ENCODE results near the gene LTBP1.
"Not testable (repeated sequence)": the region's sequence is repeated elsewhere in the genome, so short reads cannot be mapped to it uniquely, and the experiment has no call there.

The LTBP1 gene

DNA sequence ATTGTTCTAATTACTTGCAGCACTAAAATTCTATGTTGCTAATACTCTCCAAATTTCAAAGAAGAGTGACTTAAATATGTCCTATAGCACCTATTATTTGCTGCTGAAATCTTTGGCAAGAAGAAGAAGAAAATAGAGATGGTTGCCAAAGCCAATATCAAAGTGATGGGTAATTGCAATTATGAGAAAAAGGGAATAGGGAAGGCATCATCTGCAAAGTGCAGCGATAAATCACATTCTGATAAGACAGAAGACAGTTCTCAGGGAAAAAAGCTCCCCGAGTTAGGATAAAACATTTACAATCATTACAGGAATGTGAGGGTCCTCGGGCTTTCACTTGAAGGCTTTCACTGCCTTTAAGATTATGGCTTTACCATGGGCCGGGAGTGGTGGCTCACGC lies 457.6 kb downstream of the LTBP1 start:
- DNase-seq, result no peak

DNA sequence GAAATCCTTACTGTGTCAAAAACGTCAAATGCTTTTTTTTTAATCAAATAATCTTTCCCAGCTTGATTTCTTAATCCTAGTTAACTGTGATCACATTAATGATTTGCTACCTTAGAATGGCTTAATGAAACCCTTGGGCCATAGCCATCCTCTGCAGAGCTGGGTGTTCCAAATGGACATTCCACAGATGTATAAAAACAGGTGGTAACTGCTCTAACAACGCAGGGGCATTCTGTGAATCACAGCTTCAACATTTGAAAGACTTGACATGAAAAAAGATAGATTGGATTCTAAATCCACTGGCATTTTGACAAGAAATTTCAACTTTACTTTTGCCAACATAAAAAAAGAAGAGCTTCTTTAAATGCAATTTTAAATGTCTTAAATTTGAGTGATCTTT lies 459.9 kb downstream of the LTBP1 start:
- DNase-seq, result no peak

DNA sequence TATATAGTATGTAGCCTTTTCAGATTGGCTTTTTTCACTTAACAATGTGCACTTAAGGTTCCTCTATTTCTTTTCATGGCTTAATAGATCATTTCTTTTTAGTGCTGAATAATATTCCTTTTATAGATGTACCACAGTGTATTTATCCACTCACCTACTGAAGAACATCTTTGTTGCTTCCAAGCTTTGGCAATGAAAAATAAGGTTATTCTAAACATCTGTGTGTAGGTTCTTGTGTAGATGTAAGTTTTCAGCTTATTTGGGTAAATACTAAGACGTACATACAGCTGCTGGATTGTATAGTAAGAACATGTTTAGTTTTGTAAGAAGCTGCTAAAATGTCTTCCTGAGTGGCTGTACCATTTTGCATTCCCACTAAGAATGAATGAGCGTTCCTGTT lies 461.4 kb downstream of the LTBP1 start:
- DNase-seq, result no peak

DNA sequence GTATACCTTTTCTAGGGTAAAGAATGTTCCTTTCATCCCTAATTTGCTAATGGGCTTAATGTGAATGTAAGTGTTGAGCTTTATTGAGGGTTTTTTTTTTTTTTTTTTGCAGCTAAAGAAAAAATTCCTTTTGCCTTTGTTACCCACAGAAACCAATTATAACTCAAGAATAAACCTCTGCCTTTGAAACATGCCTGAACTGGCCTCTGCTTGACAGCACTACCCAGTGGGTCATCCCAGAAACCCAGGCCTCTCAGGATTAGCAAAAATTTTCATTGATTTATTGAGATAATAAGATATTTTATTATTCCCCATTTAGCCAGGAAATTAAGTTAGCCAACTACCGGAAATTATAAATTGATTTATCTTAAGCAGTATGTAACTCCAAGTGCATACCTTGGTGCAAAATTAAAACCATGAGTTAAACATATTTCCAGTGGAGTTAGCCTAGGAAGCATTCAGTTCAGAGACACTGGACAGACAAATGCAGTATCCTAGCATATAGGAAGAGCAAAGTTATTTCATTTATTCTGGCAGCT lies 462.7 kb downstream of the LTBP1 start:
- no peak for DNase-seq

DNA sequence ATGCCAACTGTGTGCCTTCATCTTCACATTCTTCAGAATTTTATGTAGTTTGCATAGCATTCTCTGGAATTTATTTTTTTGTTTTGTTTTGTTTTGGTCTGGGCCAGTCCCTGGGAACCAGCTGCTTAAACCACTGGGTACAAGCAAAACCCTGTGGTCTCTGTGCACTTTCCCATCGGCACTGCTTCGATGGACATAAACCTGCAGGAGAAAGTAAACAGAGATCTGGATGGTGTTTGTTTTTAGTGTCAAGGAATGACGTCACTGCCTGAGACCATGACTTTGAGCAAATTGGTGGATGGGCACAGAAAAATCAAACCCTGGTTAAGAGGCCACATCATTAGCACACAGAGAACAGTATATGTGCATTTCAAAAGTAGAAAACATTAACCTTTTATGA lies 465.0 kb downstream of the LTBP1 start:
- no peak for DNase-seq

DNA sequence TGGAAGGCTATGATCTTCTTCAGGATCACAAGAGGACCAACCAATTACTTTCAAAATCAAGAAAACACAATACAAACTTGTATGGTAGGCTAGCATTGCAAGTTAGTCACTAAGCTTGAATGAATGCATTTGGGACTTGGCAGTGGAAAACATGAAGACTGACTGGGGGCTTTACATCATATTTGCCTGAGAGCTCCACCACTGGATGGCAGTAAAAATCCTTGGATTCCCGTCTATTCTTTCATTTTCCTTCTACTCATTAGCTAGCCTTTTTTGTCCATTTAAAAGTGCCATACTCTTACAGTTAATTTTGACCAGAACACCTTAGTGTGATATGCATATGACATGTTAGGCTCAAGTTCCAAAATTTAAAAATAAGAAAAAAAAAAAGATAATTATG lies 466.2 kb downstream of the LTBP1 start:
- DNase-seq, result no peak

DNA sequence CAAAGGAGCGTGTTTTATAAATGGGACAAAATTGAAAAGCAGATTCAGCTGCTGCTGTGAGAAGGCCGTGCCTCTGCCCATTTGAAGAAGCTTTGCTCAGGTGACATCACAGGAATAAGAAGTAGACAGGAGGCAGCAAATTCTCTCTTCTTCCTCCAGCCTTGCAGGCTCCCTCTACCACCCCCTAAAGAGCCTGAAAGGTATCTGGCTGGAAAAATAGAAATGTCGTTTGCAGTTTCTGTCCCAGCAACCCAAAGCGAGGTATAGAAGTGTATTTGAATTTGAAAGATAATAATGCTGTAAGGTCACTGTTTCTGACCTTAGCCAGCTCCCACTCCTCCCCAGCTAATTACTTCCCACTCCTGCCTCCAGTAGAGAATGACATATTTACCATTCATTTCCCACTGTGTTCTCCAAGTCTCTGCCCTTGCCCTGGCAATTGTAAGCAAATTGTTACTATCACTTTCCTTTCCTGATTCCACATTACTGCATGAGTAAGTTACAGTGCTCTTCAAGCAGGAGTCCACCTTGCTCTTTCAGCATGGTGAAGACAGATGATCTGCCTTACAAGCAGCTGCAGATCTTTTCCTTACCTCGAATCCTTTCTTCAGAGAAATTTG lies 472.9 kb downstream of the LTBP1 start:
- no peak for DNase-seq

DNA sequence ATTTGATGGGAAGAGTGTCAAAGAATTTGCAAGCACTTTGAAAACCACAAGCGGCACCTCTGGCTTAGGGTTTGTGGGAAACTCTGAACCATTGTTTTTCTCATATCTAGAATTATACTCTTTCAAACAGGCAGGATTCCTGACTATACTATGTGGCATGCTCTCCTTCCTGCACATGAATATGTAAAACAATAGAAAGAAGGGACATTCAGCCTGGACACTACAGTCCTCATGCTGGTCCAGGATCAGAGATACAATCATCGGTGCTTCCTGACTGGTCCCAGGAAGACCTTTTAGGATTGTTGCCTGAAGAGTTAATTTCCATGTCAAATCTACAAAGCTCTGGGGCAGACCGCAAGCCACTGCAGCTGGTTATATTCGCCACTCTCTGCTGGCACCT lies 474.0 kb downstream of the LTBP1 start:
- DNase-seq, result no peak

DNA sequence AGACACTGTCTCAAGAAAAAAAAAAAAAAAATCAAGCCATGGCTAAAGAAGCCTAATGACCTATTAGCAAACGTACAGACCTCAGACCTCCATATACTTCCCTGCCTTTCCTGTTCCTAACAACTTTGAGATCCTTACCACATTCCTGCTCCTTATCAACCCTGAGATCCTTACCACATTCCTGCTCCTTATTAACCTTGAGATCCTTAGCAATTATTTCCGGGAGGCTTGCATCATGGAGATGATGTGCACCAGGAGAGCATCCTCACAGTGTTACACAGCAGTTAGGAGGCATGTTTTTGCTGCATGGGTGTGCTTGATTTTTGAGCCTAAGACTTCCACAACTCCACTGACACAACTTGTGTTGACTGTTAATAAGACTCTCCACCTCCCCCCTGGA lies 475.1 kb downstream of the LTBP1 start:
- DNase-seq, result no peak

DNA sequence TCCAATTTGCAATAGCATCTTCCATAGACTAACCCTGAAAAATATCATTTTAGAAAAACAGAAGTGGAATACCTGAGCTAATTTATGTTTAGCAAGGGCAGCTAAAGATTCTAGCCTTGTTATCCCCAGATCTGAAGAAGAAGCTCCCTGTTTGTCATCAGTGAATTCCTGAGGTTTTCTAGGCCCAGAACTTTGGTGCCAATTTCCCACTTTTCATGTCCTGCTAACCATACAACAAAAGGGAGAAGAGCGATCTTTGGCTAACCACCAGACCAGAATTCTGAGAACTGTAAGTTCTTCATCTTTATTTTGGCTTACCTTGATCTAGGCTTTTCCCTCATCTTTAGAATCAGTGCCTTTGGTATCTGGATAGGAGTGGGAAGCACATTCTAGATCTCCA lies 478.4 kb downstream of the LTBP1 start:
- DNase-seq, result no peak

DNA sequence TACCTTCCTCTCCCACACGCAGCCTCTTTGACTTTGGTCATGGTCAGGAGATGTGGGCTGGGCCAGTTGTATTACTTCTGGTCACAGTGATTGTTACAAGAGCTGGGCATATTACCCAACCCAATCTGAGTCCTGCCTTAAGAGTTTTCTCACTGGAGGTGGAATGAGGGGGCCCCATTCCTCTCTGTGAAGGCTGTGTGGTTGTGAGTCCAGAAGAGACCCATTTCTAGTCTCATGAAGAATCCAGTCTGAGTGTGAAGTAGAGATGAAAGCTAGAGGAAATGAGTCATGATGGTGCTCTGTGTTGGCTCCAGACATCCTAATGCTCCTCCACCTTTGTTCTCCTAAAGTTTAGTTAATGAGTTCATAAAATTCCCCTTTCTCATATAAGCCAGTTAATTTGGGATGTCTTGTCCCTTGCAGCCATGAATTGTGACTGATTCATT lies 478.9 kb downstream of the LTBP1 start:
- no peak for DNase-seq

DNA sequence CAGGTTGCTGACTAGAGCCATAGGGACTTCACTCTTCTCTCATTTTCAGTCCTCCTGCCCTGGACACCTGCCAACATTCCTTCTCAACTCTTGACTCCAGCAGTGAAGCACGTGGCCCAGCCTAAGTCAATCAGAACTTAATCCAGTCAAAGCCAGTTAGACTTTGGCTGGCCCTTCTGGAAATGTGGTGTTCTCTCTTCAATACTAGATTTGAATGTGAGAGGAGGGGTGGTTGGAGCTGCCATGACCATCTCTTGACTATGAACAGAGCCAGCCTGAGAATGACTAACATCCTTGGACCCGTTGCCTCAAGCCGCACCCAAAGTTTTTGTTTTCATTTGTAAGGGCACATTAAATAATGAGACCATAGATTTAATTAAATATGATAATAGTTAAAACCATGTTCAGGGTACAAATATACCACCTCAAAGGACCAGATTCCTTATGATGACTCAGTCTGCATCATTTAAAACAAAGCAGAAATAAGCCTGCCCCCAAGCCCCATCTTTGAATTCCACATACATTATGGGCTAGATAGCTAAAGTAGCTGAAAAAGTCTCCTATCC lies 480.0 kb downstream of the LTBP1 start:
- DNase-seq, result no peak

DNA sequence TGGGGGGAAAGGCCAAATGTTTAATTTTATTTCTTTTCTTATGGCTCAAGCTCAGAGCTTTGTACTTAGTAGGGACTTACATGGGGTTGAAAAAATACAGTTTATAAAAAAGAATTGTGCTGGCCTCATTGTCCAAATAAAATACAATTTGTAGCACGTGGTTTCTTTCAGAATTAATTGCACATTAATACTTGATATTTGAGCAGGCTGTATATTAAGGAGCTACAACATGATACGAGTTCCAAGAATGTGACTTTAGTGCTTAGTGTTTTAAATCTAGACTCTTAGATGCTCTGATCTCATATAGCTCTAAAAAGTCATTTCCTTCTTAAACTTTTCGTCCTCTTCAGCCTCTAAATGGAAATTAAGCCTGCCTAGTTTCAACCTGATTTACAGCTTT lies 483.3 kb downstream of the LTBP1 start:
- no peak for DNase-seq

DNA sequence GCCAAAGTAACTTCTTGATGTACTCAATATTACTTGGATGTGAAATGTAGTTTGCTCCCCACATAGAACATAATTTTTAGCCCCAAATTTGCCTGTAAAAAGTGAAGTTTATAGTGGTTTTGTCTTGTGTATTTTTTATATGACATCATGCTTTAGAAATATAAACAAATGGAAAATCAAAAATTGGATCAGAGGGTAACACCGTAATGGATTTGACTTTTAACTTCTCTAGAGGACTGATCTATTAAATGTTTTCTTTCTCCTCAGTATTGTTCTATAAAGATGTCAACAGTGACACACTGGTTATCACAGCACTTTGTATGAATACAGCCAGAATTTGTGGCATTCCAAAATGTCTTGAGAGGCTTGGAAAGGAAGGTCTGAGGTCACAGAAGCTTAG lies 484.1 kb downstream of the LTBP1 start:
- DNase-seq, result no peak

DNA sequence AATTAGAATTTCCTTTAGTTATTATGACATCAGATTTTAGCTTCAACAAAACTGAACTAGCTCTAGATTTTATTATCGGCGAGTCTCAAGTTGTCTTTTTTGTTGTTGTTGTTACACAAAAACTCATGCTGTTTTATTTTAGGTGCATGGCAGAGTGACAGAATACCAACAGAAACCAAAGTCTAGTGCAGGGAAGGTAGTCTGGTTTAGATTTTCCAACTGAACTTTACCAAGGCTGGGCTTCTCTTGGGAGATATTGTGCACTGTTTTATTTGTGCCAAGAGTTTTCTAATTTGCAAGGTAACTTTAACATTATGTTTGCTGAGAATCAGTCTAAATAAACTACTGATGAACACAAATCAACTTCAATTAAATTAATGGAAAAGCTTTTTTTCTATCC lies 486.1 kb downstream of the LTBP1 start:
- no peak for DNase-seq

DNA sequence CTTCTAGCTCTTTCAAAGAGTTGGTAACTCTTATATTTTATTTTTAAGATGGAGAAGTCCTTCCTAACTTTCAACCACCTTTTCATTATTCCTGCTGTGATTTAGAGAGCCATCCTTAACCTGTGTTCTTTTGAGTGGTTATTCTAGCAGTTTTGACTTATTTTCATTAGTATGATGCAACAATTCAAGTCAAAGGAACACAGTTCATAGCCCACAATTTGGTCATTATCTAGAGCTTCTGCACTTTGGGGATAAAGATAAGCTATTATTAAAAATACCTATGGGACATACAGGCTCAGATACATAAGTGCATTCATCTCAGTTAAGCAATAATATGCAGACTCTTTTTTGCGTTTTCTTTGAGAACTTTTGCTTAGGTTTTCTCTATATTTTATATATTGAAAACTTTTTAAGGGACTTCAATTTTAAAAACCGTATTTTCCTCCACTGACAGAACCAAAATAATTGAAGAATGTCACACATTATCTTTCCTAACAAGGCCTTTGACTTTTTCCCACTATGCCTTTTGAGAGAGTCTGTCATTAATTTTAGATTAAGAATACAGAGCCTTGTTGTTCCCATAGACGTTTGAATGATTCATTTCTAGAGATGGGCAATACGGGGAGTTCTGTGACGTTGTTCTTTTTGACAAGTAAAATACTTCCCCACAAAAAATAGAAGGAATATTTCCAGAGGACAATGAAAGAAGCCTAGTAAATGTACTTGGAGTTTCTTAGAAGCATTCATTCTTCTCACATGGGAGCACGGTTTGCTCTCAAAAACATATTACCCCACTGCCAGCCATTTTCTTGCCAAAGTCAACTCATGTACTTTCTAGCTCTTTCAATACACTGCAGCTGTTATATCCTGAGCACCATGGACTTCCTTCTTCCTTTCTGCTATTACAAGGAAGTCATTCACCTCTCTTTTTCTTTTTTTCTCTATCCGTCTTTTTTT lies 486.8 kb downstream of the LTBP1 start:
- no peak for DNase-seq

DNA sequence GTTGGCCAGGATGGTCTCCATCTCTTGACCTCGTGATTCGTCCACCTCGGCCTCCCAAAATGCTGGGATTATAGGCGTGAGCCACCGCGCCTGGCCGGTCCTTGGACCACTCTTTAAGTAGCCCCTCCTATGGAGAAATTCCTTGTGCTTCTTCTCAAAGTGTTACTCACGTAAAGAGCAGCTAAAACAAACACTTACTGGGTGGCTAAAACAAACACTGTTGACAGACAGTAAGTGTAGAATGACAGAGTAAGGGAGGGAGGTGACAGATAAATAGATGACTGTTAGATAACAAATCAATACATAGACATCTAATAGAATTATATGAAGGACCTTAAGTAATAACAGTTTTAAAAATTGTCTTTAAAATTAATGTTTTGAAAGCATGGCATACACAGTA lies 488.8 kb downstream of the LTBP1 start:
- DNase-seq, result no peak

DNA sequence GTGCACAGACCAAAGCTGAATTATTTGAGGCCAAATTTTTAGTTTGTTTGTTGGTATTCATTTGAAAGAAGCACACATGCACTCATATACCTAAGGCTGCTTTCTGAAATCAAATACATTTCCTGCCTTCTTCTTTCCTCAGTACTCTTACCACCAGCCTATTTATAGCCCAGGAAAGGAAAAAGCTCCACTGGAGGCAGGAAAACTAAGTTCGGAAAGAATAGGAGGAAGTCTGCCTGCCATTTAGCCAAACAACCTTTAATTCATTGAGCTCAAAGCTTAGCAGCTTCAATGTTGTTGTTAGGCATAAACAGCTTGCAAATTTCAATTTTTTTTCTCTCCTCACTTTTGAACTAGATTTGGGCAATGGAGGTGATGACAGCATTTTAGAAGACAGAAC lies 489.3 kb downstream of the LTBP1 start:
- DNase-seq, result no peak

DNA sequence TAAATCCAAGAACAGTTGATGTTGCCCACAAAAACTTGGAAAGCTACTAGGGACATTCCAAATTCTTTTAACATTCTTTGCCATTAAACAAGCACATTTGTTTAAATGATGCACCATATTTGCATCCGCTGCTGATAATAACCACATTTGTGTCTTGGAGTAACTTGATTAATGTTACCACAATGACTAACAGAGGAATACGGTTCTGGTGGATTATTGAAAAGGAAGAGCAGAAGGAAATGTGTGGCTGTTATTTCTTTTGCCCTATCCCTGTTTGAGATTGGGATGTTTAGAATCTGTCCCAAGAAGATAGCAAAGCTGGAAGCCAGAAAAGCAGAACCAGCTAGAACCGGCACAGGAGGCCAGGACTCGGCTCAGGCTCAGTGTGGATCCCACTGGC lies 490.5 kb downstream of the LTBP1 start:
- DNase-seq, result no peak

DNA sequence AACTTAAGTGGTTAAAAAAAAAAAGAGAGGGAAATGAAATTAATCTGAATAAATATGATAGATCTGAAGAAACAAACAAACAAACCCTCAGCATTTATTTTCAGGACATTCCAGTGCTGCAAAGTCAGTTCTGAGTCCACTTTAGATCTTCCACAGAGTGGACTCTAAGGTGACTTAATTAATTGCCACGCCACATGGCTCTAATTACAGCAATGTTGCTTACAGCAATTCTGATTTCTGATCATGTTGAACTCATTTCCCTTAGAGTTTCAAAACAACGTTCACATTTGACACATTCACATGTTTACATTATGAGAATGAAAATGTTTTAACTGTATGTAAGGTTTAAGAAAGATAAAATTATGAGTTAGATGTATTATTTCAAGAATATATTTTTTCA lies 491.1 kb downstream of the LTBP1 start:
- no peak for DNase-seq

DNA sequence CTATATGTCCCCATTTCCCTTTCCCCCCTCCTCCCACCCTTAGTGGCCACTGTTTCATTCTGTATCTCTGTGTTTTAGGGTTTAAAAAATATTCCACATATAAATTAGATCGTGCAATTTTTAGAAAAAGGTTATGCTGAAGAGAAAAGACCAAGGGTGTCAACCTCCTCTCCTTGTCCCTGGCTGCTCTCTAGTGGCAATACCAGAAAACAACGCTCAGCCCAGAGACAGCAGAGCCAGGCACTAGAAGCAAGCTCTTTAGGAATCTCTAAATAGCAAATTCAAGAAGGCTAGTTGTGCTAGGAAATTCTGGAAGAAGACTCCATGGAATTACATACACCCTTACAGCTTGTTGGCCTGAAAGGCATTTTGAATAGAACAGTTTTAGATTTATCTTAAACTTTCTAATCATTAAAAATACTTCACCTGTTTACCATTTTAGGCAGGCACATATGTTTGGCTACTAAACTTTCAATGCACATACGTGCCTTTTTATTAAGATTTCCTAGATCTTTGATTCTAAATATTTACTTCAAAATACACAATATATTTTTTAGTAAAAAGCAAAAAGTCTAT lies 494.6 kb downstream of the LTBP1 start:
- DNase-seq, result no peak

DNA sequence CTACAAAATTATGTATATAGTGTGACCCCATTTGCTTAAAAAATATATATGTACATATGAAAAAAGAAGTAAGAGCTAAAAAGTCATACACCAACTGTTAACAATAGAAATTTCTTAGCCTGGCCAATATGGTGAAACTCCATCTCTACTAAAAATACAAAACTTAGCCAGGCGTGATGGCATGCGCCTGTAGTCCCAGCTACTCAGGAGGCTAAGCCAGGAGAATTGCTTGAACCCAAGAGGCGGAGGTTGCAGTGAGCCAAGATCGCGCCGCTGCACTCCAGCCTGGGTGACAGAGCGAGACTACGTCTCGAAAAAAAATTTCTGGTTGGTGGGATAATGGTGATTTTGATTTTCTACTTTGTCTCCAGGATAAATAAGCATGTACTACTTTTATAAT lies 495.3 kb downstream of the LTBP1 start:
- DNase-seq, result not testable (repeated sequence)

DNA sequence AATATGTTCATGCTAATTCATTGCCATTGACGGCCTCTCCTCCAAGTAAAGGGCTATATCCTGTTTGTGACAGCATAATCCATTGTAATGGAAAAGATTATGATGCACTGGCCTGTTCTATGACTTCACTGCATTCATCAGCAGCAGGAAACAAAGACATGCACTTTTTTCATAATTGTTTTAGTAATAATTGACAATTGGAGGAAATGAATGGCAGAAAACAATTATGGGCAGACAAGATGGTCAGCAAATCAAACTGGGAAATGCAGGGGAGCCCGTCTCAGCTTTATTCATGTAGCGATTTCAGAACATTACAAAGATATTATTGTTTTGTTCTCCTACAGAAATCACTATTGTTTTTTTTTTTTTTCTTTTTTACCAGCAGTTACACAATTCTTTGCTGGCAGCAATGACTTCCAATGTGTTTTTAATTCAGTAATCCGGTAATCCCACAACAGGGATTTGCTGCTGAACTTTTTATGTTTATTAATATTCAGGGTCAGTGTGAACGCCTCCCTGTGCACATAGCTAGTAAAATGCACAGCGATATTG lies 495.9 kb downstream of the LTBP1 start:
- no peak for DNase-seq
